GM12865 (cell line): ENCODE data around the gene C1GALT1.

Experiments used
- DNase-seq: peaks from one replicate; pipeline ENCODE4 v3.0.0; 2010; ENCODE audit warnings: low read depth
- H3K4me3 ChIP-seq: 2 replicates; pipeline ENCODE4 v1.5.1; 2011; ENCODE audit warnings: mild to moderate bottlenecking, low read depth, low read length, control low read depth
- CTCF ChIP-seq: IDR thresholded peaks from 2 replicates; pipeline ENCODE4 v1.5.1; 2011; ENCODE audit warnings: low read length, control low read depth, low read depth, inconsistent platforms; ENCODE audit not compliant: insufficient read depth; ENCODE audit errors: missing control alignments

C1GALT1 gene

DNA sequence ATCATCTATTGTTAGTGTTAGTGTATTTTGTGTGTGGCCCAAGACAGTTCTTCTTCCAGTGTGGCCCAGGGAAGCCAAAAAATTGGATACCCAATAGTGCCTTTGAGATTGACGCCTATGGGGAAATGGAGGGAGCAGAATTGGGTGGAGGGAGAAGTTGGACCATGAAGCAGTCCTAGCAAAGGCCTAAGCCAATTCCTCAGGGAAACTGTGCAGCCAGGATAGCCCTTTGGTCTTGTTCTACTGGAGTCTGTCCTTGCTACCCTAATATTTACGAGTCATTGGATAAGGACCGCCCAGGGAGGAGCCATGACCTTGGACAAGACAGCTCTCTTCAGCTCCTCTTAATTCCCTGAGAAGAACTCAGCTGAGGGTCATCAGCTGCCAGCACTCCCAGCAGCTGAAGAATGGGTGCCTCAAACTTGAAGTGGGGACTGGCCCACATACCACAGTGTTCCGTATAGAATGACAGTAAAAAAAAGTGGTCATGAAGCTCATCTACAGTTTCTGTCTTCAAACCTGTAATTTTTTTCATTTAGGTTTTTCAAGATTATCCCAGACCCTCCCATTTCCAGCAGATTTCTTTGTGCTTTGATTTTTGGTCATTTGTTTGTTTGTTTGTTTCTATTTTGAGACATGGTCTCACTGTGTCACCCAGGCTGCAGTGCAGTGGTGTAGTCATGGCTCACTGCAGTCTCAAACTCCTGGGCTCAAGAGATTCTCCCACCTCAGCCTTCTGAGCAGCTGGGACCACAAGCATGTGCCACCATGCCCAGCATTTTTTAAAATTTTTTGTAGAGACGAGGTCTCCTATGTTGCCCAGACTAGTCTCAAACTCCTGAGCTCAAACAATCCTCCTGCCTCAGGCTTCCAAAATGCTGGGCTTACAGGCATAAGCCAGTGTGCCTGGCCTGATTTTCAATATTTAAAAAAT is 81.2 kb downstream of the C1GALT1 start:
- no peak for DNase-seq
- no peak for TF ChIP-seq CTCF
- H3K4me3 ChIP-seq = no peak overlapping the region

DNA sequence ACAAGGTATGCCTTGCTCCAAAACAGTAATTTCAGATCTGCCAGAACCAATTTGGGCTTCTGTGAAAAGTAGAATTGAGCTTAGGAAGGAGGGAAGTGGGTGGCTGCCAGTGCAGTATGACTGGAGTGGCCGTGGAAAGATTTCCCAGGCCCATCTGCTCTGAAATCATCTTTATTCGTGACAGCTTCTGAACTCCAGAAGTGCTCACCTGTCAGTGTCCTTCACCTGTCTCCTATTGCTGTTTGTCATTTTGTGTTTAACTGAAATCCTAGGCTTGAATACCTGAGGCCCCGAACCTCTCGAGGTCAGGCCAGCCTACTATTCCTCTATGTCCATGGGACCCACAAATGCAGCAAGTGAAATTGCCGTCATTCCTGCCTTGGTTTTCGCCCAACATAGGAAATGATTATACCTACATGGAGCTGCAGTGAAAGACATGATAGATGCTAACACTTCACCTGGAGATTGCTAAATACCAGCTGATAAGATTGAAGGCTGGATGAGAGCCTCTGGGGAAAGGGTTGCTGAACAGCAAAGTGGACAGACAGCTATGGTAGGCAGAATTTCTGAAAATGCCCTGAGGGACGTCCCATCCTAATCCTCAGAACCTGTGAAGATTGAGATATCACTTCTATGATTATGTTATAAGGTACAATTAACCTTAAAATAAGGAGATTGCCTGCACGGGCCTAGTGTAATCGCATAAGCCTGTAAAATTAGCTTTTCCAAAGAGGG is 82.1 kb downstream of the C1GALT1 start:
- no peak overlapping the region for H3K4me3 ChIP-seq
- no peak for DNase-seq
- TF ChIP-seq CTCF = no peak

DNA sequence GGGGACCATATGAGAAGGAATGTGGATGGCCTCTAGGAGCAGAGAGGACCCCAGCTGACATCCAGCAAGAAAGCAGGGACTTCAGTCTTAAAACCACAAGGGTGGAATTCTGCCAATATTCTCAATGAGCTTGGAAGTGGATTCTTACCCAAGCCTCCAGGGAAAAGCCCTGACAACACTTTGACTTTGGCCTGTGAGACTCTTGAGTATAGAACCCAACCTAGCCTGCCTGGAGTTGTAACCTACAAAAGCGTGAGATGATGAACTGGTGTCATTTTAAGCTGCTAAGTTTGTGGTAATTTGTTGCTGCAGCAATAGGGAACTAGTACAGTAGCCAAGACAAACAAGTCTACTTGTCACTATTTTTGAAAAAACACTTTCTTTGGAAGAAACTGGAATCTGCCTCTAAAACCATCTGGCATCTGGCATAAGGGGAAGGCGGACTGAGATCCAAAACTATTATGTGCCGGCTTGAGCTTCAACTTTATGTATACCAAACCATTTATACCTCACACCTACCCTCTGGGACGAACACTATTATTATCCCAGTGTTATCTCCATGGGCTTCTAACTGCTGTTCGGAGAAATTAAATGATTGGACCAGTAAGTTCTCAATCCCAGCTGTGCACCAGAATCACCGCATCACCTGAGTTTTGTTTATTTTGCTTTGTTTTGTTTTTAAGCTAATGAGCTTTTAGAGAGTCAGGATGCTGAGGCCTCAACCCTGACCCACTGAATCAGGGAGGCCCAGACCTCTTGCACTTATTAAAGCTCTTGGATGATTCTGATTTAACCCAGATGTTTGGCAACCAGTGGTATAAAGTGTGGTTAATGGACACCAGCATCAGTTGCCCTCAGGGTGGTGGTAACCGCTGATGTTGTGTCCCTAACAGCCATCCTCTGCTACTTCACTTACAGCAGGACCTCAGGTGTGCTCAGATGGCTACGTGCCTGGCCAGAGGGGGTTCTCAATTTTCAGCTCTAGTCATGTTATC is 83.0 kb downstream of the C1GALT1 start:
- no peak for TF ChIP-seq CTCF
- no peak for DNase-seq
- H3K4me3 ChIP-seq = no peak overlapping the region

DNA sequence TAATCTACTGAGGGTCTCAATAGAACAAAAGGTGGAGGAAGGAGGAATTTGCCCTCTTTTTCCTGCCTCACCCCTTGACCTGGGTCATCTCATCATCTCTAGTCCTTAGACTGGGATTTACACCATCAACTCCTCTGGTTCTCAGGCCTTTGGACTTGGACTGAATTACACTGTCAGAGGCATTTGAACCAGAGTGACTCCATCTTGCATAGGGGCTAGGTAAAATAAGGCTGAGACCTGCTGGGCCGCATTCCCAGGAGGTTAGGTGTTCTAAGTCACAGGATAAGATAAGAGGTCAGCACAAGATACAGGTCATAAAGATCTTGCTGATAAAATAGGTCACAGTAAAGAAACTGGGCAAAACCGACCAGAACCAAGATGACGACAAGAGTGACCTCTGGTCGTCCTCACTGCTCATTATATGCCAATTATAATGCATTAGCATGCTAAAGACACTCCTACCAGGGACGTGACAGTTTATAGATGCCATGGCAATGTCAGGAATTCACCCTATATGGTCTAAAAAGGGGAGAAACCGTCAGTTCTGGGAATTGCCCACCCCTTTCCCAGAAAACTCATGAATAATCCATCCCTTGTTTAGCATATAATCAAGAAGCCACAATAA is 84.0 kb downstream of the C1GALT1 start:
- no peak for TF ChIP-seq CTCF
- no peak overlapping the region for H3K4me3 ChIP-seq
- no peak for DNase-seq

DNA sequence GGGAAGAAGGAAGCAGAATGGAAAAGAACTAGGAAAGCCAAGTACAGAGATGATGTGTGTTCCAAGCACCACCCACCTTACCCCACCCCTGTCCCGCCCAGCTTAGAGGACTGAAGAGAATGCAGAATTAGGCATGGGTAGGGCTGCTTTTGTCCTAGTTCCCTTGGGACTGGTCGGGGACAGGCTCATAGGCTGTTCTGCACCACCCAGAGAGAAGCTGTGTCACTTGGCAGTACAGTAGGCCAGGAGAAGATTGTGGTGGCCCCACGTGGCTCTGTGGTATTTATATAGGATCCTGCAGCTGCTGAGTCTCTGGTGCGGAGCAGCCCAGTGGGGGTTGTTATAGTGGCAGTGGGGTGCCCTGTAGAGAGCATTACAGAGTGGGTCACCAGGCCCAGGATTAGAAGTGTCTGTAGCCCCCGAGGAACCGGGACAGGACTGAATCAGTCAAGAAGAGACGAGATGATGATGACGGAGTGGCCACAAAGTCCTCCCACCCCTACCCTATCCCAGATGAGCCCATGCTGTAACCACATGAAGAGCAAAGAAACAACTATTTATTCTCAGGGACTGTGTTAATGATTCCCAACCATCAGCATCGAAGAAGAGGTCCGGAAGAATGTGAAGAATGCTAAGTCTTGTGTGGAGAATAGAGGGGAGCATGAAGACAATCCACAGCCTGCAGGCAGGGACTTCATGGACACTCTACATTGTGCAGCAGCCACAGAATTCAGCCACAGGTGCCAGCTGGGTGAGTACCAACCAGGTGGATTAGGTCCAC is 88.9 kb downstream of the C1GALT1 start:
- no peak overlapping the region for H3K4me3 ChIP-seq
- DNase-seq = no peak

More for the DNA sequence above, 88.9 kb downstream of the C1GALT1 start:
- no peak for TF ChIP-seq CTCF
